IPS-18a (cell line): Measurements from ENCODE around the gene AKAP13.
"Not testable (repeated sequence)": the region's sequence is repeated elsewhere in the genome, so short reads cannot be mapped to it uniquely, and the experiment has no call there.

Source experiments
- H3K27ac ChIP-seq: one replicate; pipeline ENCODE4 v1.5.1; 2013; ENCODE audit warnings: low read length
- H3K27me3 ChIP-seq: one replicate; pipeline ENCODE4 v1.6.1; 2013; ENCODE audit warnings: mild to moderate bottlenecking, low read length; ENCODE audit not compliant: control insufficient read depth, insufficient read depth
- H3K36me3 ChIP-seq: one replicate; pipeline ENCODE4 v1.6.1; 2013; ENCODE audit warnings: low read depth, low read length; ENCODE audit not compliant: control insufficient read depth
- H3K4me1 ChIP-seq: one replicate; pipeline ENCODE4 v1.6.1; 2013; ENCODE audit warnings: low read depth, low read length; ENCODE audit not compliant: control insufficient read depth
- H3K4me3 ChIP-seq: one replicate; pipeline ENCODE4 v1.5.1; 2013; ENCODE audit warnings: low read length
- H3K9ac ChIP-seq: one replicate; pipeline ENCODE4 v1.6.1; 2013; ENCODE audit warnings: mild to moderate bottlenecking, low read length, moderate library complexity
- H3K9me3 ChIP-seq: one replicate; pipeline ENCODE4 v1.6.1; 2013; ENCODE audit warnings: low read depth, low read length; ENCODE audit not compliant: control insufficient read depth

The AKAP13 gene

GRCh38 chr15:85380217-85380811 is at the start of gene AKAP13:
Gene AKAP13, plus strand, starts transcription at chr15:85380603. Its CDS starts 105,118 bp downstream, at chr15:85485721.
- peaks cover 12% of the 10 kb centered on the region for H3K4me1 ChIP-seq
- no peaks in the 10 kb centered on the region for H3K36me3 ChIP-seq
- H3K9ac ChIP-seq, result peak within 1 kb of the TSS; percentile 57
- H3K27ac ChIP-seq, result no peak within 1 kb of the TSS
- H3K27me3 ChIP-seq, result no peaks in the 10 kb centered on the region
- H3K4me3 ChIP-seq, result peak within 1 kb of the TSS; percentile 81
- H3K9me3 ChIP-seq, result no peaks in the 10 kb centered on the region

GRCh38 chr15:85330901-85331588 is 49.4 kb upstream of the AKAP13 start:
- no peaks in the 10 kb centered on the region for H3K9me3 ChIP-seq
- H3K4me3 ChIP-seq, result no peak overlapping the region
- H3K27ac ChIP-seq, result no peak overlapping the region
- H3K9ac ChIP-seq, result no peak overlapping the region
- peaks cover 12% of the 10 kb centered on the region for H3K4me1 ChIP-seq
- no peaks in the 10 kb centered on the region for H3K27me3 ChIP-seq
- H3K36me3 ChIP-seq, result no peaks in the 10 kb centered on the region

DNA sequence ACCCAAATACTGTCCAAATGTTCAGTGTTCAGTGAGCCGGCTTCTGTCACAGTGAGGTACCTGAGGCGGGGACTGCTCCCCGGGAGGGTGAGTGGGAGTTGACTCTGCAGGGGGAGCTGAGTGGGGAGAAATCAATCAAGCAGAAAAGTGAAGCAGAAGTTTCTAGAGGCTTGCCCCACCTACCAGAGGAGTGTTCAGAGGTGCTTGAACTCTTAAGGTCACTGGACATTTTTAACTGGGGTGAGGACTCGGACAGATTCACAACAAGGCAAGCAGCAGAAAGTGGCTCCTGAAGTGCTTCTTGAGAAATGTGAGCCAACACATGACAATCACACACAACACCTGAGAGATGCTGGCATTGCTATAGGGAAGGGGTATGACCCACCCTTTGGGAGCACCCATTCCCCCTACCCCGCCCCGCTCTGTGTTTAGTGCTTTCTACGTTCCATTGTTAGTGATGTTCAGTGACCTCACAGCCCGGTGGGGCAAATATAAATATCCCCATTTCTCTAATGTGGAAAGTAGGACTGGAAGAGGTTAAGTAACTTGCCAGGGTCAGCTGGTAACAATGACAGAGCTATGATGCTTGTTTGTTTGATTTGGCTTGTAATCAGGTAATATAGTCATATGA is 48.6 kb upstream of the AKAP13 start:
- no peak overlapping the region for H3K4me3 ChIP-seq
- no peaks in the 10 kb centered on the region for H3K9me3 ChIP-seq
- H3K9ac ChIP-seq, result no peak overlapping the region
- H3K4me1 ChIP-seq, result peaks cover 7% of the 10 kb centered on the region
- H3K27me3 ChIP-seq, result no peaks in the 10 kb centered on the region
- no peaks in the 10 kb centered on the region for H3K36me3 ChIP-seq
- no peak overlapping the region for H3K27ac ChIP-seq

DNA sequence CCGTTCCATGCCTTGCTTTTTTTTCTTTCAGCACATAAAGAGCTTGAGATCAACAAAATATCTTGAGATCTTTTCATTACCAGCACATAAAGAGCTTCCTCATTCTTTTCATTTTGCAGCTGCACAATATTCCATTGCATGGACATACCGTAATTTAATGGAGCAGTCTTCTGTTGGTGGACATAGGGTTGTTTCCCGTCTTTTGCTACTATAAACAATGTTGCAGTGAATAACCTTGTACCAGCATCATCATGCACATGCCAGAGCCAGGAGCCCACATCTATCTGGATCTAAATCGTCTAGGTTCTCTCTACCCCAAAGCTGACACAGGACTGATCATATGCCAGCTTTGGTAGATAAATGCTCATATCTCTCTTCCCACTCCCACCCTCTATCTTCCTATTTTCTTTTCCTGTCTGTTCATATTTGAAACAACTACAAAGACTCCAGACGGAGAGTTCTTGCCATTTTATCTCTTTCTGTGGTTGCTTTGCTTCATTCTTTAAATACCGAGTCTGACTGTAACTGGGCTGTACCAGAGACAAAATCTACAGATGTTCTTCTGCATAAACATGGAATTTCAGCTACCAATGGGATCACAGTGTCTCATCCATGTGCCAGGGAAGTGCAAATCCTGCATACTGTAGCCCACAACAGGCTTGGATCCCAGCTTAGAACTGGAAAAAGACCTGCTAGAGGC is 47.1 kb upstream of the AKAP13 start:
- H3K9me3 ChIP-seq, result no peaks in the 10 kb centered on the region
- no peaks in the 10 kb centered on the region for H3K27me3 ChIP-seq
- H3K36me3 ChIP-seq, result no peaks in the 10 kb centered on the region
- H3K27ac ChIP-seq, result no peak overlapping the region
- no peak overlapping the region for H3K4me3 ChIP-seq
- H3K4me1 ChIP-seq, result peaks cover 17% of the 10 kb centered on the region
- no peak overlapping the region for H3K9ac ChIP-seq

DNA sequence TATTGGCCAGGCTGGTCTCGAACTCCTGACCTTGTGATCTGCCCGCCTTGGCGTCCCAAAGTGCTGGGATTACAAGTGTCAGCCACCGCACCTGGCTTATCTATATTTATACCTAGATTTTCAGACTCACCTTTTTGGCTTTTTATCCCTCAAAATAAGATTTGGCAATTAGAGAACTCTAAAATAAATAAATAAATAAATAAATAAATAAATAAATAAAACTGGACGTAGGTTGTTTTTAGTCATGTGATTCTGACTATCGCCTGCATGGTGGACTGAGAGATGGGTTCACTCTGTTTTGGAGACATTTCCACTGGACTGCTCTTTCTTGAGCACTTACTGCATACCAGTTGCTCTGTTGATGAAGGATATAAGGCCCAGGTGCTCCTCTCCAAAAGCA is 46.2 kb upstream of the AKAP13 start:
- Histone ChIP-seq H3K4me1 (peaks cover 17% of the 10 kb centered on the region), H3K27ac (no peak overlapping the region), H3K27me3 (no peaks in the 10 kb centered on the region), H3K9me3 (no peaks in the 10 kb centered on the region), H3K9ac (no peak overlapping the region), H3K4me3 (no peak overlapping the region), H3K36me3 (no peaks in the 10 kb centered on the region)

DNA sequence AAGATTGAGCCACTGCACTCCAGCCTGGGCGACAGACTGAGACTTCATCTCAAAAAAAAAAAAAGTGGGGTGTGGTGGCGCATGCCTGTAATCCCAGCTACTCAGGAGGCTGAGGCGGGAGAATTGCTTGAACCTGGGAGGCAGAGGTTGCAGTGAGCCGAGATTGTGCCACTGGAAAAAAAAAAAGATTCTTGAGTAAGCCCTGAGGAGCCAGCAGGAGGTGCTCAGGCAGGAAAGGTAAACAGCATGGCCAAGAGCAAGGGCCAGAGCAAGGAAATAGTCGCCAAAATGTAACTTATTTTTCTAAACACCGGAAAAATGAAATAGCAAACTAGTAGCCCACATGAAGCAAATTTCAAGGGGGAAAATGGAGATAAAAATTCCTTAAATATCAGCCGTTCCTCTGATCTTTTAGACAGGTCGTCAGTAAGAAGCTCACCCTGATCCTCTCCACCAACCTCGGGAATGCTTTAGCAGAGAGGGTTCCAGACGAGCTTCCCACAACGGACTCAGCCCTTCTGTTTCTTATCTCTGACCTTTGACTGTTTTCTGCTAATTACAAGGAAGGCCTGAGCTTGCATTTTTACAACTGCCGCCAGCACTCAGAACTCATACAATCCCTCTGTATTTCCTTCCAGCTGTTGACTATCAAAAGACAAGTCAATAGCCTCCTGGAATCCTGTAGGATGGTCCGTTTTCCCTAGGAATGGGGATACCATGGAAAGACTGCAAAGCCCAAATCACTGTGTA is 45.0 kb upstream of the AKAP13 start:
- no peak overlapping the region for H3K27ac ChIP-seq
- H3K9me3 ChIP-seq, result no peaks in the 10 kb centered on the region
- H3K36me3 ChIP-seq, result no peaks in the 10 kb centered on the region
- no peaks in the 10 kb centered on the region for H3K27me3 ChIP-seq
- H3K4me3 ChIP-seq, result no peak overlapping the region
- H3K4me1 ChIP-seq, result peaks cover 17% of the 10 kb centered on the region
- H3K9ac ChIP-seq, result no peak overlapping the region

DNA sequence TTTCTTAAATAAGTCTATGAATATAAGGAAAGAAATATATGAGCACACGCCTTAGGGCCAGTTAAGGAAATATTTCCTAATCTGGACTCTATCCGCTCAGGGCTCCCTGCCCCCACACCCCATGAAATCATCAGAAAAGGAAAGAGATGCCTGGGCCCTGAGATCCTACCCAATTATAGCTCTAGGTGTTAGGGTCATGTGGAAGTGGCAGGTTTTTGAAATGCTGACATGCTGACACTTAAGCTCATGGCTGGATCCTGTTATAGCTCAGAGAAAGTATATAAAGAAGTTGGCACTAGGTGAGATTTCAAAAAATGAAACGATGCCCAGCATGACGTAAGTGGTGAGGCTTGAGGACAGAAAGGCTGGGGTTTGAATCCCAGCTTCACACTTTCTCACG is 43.5 kb upstream of the AKAP13 start:
- no peaks in the 10 kb centered on the region for H3K27me3 ChIP-seq
- no peaks in the 10 kb centered on the region for H3K9me3 ChIP-seq
- H3K4me1 ChIP-seq, result peaks cover 12% of the 10 kb centered on the region
- H3K36me3 ChIP-seq, result no peaks in the 10 kb centered on the region
- no peak overlapping the region for H3K9ac ChIP-seq
- no peak overlapping the region for H3K27ac ChIP-seq
- H3K4me3 ChIP-seq, result no peak overlapping the region

DNA sequence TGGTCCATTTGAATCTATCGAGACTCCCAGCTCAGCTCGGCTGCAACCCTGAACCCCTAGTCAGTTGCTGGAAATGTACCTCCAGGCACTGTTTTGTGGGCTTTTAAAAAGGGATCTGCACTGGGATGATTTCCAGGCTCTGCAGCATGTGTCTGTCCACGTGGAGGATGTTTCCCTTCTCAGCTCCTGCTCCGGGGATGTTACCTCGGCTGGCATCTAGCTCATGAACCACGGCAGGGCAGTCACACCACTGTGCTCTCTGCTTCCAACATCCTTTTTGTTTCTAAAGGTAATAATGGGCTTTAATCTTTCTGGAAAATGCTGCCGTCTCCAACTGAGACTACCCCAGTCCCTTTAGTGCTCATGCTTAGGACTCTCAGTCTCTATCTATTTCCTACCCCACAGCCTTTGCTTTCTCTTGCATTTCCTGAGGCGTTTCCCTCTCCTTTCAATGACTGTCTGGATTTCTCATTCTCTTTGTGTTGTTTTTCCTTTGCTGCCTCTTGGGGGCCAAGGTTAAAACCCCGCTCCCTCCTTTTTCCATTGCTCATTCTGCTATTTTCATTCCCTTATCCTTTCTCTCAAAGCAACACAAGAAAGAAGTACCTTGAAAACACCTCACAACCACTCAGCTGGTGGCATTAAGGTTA is 42.9 kb upstream of the AKAP13 start:
- Histone ChIP-seq H3K27me3 (no peaks in the 10 kb centered on the region), H3K36me3 (no peaks in the 10 kb centered on the region), H3K4me1 (peaks cover 12% of the 10 kb centered on the region), H3K27ac (no peak overlapping the region), H3K9ac (no peak overlapping the region), H3K9me3 (no peaks in the 10 kb centered on the region), H3K4me3 (no peak overlapping the region)

- Histone ChIP-seq H3K9me3 (no peaks in the 10 kb centered on the region), H3K27ac (no peak overlapping the region), H3K4me1 (peaks cover 12% of the 10 kb centered on the region), H3K4me3 (no peak overlapping the region), H3K36me3 (no peaks in the 10 kb centered on the region), H3K27me3 (no peaks in the 10 kb centered on the region), H3K9ac (no peak overlapping the region)
Measured at GRCh38 chr15:85340321-85340665, 40.1 kb upstream of the AKAP13 start.

DNA sequence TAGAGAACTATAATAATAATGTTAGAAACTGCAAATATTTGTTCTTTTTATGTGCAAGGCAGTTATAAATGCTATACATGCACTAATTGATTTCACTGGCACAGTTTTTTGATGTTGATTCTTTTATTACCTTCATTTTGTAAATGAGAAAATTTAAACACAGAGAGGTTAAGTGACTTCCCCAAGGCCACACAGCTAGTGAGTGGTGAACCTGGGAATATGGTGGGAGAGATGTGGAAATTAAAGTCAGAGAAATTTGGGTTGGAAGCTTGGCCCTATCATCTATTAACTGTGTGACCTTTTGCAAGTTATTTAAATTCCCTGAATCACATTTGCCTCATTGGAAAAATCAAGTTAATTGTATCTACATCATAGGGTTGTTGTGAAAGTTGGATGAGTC is 39.6 kb upstream of the AKAP13 start:
- H3K9ac ChIP-seq, result no peak overlapping the region
- no peak overlapping the region for H3K4me3 ChIP-seq
- H3K27me3 ChIP-seq, result no peaks in the 10 kb centered on the region
- H3K4me1 ChIP-seq, result peaks cover 10% of the 10 kb centered on the region
- H3K9me3 ChIP-seq, result no peaks in the 10 kb centered on the region
- no peak overlapping the region for H3K27ac ChIP-seq
- no peaks in the 10 kb centered on the region for H3K36me3 ChIP-seq

GRCh38 chr15:85342163-85342562 is 38.2 kb upstream of the AKAP13 start:
- H3K9ac ChIP-seq, H3K27ac ChIP-seq, H3K4me1 ChIP-seq, H3K27me3 ChIP-seq, H3K9me3 ChIP-seq, H3K4me3 ChIP-seq, H3K36me3 ChIP-seq: not testable (repeated sequence)
